ENCODE data around the gene NDUFAF8.

DNA sequence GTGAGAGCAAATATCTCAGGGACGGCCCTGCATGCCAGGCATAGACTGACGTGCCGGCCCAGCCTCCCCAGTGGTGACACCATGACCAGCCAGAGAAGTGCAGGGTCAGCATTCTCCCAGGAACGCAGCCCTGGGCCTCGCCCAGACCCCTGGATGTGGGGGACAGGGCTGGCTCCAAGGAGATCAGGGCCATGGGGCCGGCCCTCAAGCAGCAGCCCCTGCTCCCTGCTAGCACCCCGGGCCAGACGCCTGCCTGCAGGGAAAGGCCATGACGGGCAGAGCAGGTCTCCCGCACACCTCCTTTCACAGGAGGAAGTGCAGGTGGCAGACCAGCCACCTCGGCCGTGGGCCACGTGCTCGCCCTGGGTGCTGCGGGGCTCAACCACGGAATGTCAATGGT, 9.5 kb downstream of the NDUFAF8 start:
- TF ChIP-seq EP300 (IDR thresholded peaks at IDR 0.05) (no peak), POLR2A (IDR thresholded peaks at IDR 0.05) (no peak)
- TF ChIP-seq, protein P1, sequence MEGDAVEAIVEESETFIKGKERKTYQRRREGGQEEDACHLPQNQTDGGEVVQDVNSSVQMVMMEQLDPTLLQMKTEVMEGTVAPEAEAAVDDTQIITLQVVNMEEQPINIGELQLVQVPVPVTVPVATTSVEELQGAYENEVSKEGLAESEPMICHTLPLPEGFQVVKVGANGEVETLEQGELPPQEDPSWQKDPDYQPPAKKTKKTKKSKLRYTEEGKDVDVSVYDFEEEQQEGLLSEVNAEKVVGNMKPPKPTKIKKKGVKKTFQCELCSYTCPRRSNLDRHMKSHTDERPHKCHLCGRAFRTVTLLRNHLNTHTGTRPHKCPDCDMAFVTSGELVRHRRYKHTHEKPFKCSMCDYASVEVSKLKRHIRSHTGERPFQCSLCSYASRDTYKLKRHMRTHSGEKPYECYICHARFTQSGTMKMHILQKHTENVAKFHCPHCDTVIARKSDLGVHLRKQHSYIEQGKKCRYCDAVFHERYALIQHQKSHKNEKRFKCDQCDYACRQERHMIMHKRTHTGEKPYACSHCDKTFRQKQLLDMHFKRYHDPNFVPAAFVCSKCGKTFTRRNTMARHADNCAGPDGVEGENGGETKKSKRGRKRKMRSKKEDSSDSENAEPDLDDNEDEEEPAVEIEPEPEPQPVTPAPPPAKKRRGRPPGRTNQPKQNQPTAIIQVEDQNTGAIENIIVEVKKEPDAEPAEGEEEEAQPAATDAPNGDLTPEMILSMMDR (IDR thresholded peaks at IDR 0.05), result no peak
